Stomach (tissue), 9 donors: ENCODE data around the gene ABCC8. TPM values are rescaled to one million over a fixed set of nuclear protein-coding genes. Genes with fewer than 3 reads are reported as not detected.

Source experiments
- DNase-seq, 2 donors: peaks; one replicate each; pipeline versions ENCODE4 v3.0.0 to v3.0.0-alpha.2; 2013 to 2019
- H3K27ac ChIP-seq, 5 donors: fragments of 200-600 bp in 4 of 5; sonication (generic) in 4 of 5; one replicate each; pipeline ENCODE4 v1.5.1; 2013 to 2019; ENCODE audit warnings: mild to moderate bottlenecking in 1 of 5, moderate library complexity in 1 of 5
- H3K27me3 ChIP-seq, 3 donors: fragments of 200-600 bp; sonication (generic); one replicate each; pipeline ENCODE4 v1.5.1; 2017 to 2019; ENCODE audit warnings: mixed run types in 1 of 3
- H3K36me3 ChIP-seq, 4 donors: fragments of 200-600 bp; sonication (generic); 1 replicate in 3 of 4; 2 replicates in 1 of 4; pipeline ENCODE4 v1.5.1; 2016 to 2019
- H3K4me1 ChIP-seq, 4 donors: fragments of 200-600 bp; sonication (generic); one replicate each; pipeline ENCODE4 v1.5.1; 2016 to 2019
- H3K4me3 ChIP-seq, 4 donors: fragments of 200-600 bp; sonication (generic) in 3 of 4; one replicate each; pipeline ENCODE4 v1.5.1; 2016 to 2019; ENCODE audit warnings: mild to moderate bottlenecking in 1 of 4
- H3K9me3 ChIP-seq, 4 donors: fragments of 200-600 bp; sonication (generic); one replicate each; pipeline ENCODE4 v1.5.1; 2016 to 2019
- CTCF ChIP-seq, 7 experiments: fragments of 450-650 bp in 4 of 7; fragments of 200-600 bp in 3 of 7; sonication (generic) in 3 of 7; IDR thresholded peaks; one replicate each; pipeline ENCODE4 v1.5.1; 2016 to 2019; ENCODE audit warnings: antibody characterized with exemption in 7 of 7, control low read depth in 2 of 7, mild to moderate bottlenecking in 1 of 7
- EP300 ChIP-seq: sonication (generic); formaldehyde crosslinking; IDR thresholded peaks from one replicate; pipeline ENCODE4 v1.6.1; 2017; ENCODE audit warnings: antibody characterized with exemption
- POLR2A ChIP-seq, 4 donors: fragments of 450-650 bp; IDR thresholded peaks; one replicate each; pipeline ENCODE4 v1.6.1; 2016; ENCODE audit warnings: antibody characterized with exemption in 4 of 4, control low read depth in 2 of 4, mild to moderate bottlenecking in 1 of 4, moderate library complexity in 1 of 4
- POLR2AphosphoS5 ChIP-seq, 3 donors: sonication (generic); formaldehyde crosslinking; IDR thresholded peaks; one replicate each; pipeline ENCODE4 v1.6.1; 2016; ENCODE audit warnings: antibody characterized with exemption in 3 of 3
- WGBS, 5 donors: extraction: QIAGEN DNeasy Blood & Tissue Kit in 3 of 5; methylation state at CpG; one replicate each; pipeline versions ENCODE4 v1.1.5 to v1.1.7; 2013 to 2018; 5-methylcytosine and 5-hydroxymethylcytosine counted together
- intact Hi-C: fragments of 100-400 bp; cut with DNase I; formaldehyde crosslinking; loops from one replicate; pipeline ENCODE4 v1.15.1; 2023; ENCODE audit warnings: low total_unique reads
- polyA plus RNA-seq, 3 donors: library from polyadenylated mRNA; stranded (reverse); fragments of 200-250 nt; gene quantifications; one replicate each; pipeline ENCODE4 v1.2.3, GENCODE V29; 2013
- total RNA-seq, 5 donors: library from RNA; depleted of rRNA; stranded (reverse); fragments of >200 nt; gene quantifications; one replicate each; pipeline versions ENCODE4 v1.1.0 to v1.2.3, GENCODE V29; 2014 to 2016
- donor health status: healthy with polysubstance abuse.
- donor health status: Bipolar disorder and iron deficiency.
- donor health status: healthy.

ABCC8 gene
- total and polyA plus RNA-seq, 8 donors: 3.9 to 69.6 (median 32.1) TPM; not detected in 1

GRCh38 chr11:17395554-17395961 is 81.1 kb downstream of the ABCC8 start:
- TF ChIP-seq POLR2AphosphoS5 (IDR thresholded peaks at IDR 0.05) (no peak), EP300 (no peak), POLR2A (IDR thresholded peaks at IDR 0.05) (no peak), CTCF (IDR thresholded peaks at IDR 0.05) (no peak)
- H3K4me1 ChIP-seq: no peaks in the 10 kb centered on the region
- no peak overlapping the region for H3K27ac ChIP-seq
- H3K27me3 ChIP-seq: no peaks in the 10 kb centered on the region
- 89 to 93% (median 90%) methylated on average over 20 of the region's 20 CpGs for WGBS, 5 donors
- no peaks in the 10 kb centered on the region for H3K9me3 ChIP-seq
- intact Hi-C loops: no loop called here
- DNase-seq: no peak
- H3K4me3 ChIP-seq: no peak overlapping the region
- no peaks in the 10 kb centered on the region for H3K36me3 ChIP-seq

- no peak for TF ChIP-seq POLR2A (IDR thresholded peaks at IDR 0.05)
- TF ChIP-seq CTCF (IDR thresholded peaks at IDR 0.05): no peak
- TF ChIP-seq POLR2AphosphoS5 (IDR thresholded peaks at IDR 0.05): no peak
- no peak for TF ChIP-seq EP300
- DNase-seq: no peak
- no peaks in the 10 kb centered on the region for H3K27me3 ChIP-seq
- peaks cover 2 to 4% (median 3%) of the 10 kb centered on the region in 4 donors for H3K4me1 ChIP-seq
- no peaks in the 10 kb centered on the region for H3K9me3 ChIP-seq
- WGBS, 5 donors: 85 to 92% (median 87%) methylated on average over 6 to 10 of the region's 10 CpGs
- intact Hi-C loops: no loop called here
- H3K36me3 ChIP-seq: no peaks in the 10 kb centered on the region
- no peak overlapping the region for H3K27ac ChIP-seq
- no peak overlapping the region for H3K4me3 ChIP-seq
These were observed 81.8 kb downstream of the ABCC8 start for GRCh38 chr11:17394743-17395390.

GRCh38 chr11:17393472-17393871 is 83.2 kb downstream of the ABCC8 start:
- no peaks in the 10 kb centered on the region for H3K36me3 ChIP-seq
- intact Hi-C loops: no loop called here
- H3K27ac ChIP-seq: no peak overlapping the region
- H3K4me3 ChIP-seq: no peak overlapping the region
- no peak for DNase-seq
- no peaks in the 10 kb centered on the region for H3K9me3 ChIP-seq
- peaks cover 4 to 14% (median 12%) of the 10 kb centered on the region in 4 donors for H3K4me1 ChIP-seq
- 79 to 100% (median 86%) methylated on average over 2 to 6 of the region's 6 CpGs for WGBS, 5 donors
- TF ChIP-seq POLR2A (IDR thresholded peaks at IDR 0.05) (no peak), EP300 (no peak), CTCF (IDR thresholded peaks at IDR 0.05) (no peak), POLR2AphosphoS5 (IDR thresholded peaks at IDR 0.05) (no peak)
- peaks cover 0 to 4% (median 0%) of the 10 kb centered on the region in 3 donors for H3K27me3 ChIP-seq

- TF ChIP-seq POLR2AphosphoS5 (IDR thresholded peaks at IDR 0.05) (no peak), EP300 (no peak), POLR2A (IDR thresholded peaks at IDR 0.05) (no peak), CTCF (IDR thresholded peaks at IDR 0.05) (no peak)
- H3K4me1 ChIP-seq: peaks cover 4 to 20% (median 16%) of the 10 kb centered on the region in 4 donors
- H3K27ac ChIP-seq: no peak overlapping the region
- no peaks in the 10 kb centered on the region for H3K36me3 ChIP-seq
- peaks cover 0 to 10% (median 0%) of the 10 kb centered on the region in 3 donors for H3K27me3 ChIP-seq
- no peak overlapping the region for H3K4me3 ChIP-seq
- no peak for DNase-seq
- whole genome bisulfite sequencing, 5 donors: 85 to 93% (median 91%) methylated on average over 13 to 14 of the region's 14 CpGs
- intact Hi-C loops: no loop called here
- no peaks in the 10 kb centered on the region for H3K9me3 ChIP-seq
These were observed 83.8 kb downstream of the ABCC8 start for GRCh38 chr11:17392872-17393271.
